Measurements from ENCODE around the gene SLC4A4. TPM values are rescaled to one million over a fixed set of nuclear protein-coding genes. Genes with fewer than 3 reads are reported as not detected.

SLC4A4 gene
- total RNA-seq, 1 donor from 2014 or later: 3.2 TPM

DNA sequence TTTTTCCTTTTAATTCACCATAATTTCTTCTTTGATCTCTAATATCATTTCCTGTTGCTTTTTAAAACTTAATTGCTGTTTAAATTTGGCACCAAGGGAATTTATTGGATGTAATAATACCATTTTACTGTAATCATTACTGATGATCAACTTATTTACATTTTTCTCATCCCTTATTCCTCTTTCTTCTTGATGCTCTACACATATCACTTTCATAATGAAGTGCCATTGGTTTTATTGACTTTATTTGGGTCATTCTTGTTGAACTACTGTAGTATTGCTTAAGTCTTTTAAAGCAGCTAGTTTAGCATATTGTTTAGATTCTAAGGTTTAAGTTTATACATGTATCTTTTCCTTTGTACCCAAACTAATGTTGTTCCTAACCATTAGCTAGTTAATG, 130.7 kb downstream of the SLC4A4 start:
- Histone ChIP-seq H3K27ac (no peak overlapping the region), H3K27me3 (no peaks in the 10 kb centered on the region), H3K36me3 (no peaks in the 10 kb centered on the region), H3K9me3 (no peaks in the 10 kb centered on the region), H3K4me3 (no peak overlapping the region), H3K4me1 (no peaks in the 10 kb centered on the region)
- TF ChIP-seq, protein P1, sequence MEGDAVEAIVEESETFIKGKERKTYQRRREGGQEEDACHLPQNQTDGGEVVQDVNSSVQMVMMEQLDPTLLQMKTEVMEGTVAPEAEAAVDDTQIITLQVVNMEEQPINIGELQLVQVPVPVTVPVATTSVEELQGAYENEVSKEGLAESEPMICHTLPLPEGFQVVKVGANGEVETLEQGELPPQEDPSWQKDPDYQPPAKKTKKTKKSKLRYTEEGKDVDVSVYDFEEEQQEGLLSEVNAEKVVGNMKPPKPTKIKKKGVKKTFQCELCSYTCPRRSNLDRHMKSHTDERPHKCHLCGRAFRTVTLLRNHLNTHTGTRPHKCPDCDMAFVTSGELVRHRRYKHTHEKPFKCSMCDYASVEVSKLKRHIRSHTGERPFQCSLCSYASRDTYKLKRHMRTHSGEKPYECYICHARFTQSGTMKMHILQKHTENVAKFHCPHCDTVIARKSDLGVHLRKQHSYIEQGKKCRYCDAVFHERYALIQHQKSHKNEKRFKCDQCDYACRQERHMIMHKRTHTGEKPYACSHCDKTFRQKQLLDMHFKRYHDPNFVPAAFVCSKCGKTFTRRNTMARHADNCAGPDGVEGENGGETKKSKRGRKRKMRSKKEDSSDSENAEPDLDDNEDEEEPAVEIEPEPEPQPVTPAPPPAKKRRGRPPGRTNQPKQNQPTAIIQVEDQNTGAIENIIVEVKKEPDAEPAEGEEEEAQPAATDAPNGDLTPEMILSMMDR (IDR thresholded peaks at IDR 0.05): no peak
- TF ChIP-seq POLR2AphosphoS5 (IDR thresholded peaks at IDR 0.05; ENCODE audit: insufficient read depth in 1 of 2, low read depth in 1 of 2): no peak
- no peak for TF ChIP-seq POLR2A (IDR thresholded peaks at IDR 0.05)
- DNase-seq (ENCODE audit: extremely low spot score in 2 of 2): no peak
- intact Hi-C loops (cut with DNase I): no loop called here

DNA sequence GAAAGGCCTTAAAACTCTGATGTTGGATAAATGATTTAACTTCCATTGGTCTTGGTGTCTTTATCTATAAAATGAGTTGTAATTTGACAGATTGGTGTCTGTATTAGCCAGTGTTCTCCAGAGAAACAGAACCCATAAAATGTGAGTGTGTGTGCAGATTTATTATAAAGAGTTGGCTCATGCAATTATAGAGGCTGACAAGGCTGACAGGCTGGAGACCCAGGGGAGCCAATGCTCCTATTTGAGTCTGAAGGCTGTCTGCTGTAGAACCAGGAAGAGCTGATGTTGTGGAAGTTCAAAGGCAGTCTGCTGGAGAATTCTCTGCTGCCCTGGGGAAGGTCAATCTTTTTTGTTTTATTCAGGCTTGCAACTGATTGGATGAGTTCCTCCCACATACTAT, 131.7 kb downstream of the SLC4A4 start:
- H3K9me3 ChIP-seq: no peaks in the 10 kb centered on the region
- intact Hi-C loops (cut with DNase I): no loop called here
- no peak overlapping the region for H3K27ac ChIP-seq
- H3K27me3 ChIP-seq: no peaks in the 10 kb centered on the region
- DNase-seq (ENCODE audit: extremely low spot score in 2 of 2): no peak
- H3K36me3 ChIP-seq: no peaks in the 10 kb centered on the region
- no peaks in the 10 kb centered on the region for H3K4me1 ChIP-seq
- no peak overlapping the region for H3K4me3 ChIP-seq
- TF ChIP-seq POLR2AphosphoS5 (IDR thresholded peaks at IDR 0.05; ENCODE audit: insufficient read depth in 1 of 2, low read depth in 1 of 2) (no peak), POLR2A (IDR thresholded peaks at IDR 0.05) (no peak)
- TF ChIP-seq, protein P1 (IDR thresholded peaks at IDR 0.05): no peak

DNA sequence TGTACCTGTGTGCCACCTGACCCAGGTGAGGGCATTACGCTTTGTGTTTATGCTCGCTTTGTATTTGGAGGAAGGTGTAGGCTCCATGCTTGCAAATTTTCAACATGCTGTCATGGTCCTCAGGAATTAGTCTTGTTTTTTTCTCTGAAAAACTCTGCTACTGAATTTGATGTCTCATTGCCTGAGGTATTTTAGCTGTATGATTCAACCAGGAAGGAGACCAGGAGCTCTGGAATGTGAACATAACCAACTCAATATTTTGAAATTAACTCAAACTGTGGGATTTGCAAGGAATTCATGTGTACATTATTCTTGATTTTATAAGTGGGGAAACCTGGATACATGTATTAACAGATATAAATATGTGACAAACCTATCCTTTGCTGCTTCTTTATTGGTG, 134.1 kb downstream of the SLC4A4 start:
- DNase-seq (ENCODE audit: extremely low spot score in 2 of 2): no peak
- H3K27ac ChIP-seq: no peak overlapping the region
- intact Hi-C loops (cut with DNase I): no loop called here
- no peaks in the 10 kb centered on the region for H3K36me3 ChIP-seq
- TF ChIP-seq, protein P1 (IDR thresholded peaks at IDR 0.05): no peak
- TF ChIP-seq POLR2AphosphoS5 (IDR thresholded peaks at IDR 0.05; ENCODE audit: insufficient read depth in 1 of 2, low read depth in 1 of 2): no peak
- no peak for TF ChIP-seq POLR2A (IDR thresholded peaks at IDR 0.05)
- H3K27me3 ChIP-seq: no peaks in the 10 kb centered on the region
- no peaks in the 10 kb centered on the region for H3K4me1 ChIP-seq
- H3K4me3 ChIP-seq: no peak overlapping the region
- H3K9me3 ChIP-seq: no peaks in the 10 kb centered on the region

DNA sequence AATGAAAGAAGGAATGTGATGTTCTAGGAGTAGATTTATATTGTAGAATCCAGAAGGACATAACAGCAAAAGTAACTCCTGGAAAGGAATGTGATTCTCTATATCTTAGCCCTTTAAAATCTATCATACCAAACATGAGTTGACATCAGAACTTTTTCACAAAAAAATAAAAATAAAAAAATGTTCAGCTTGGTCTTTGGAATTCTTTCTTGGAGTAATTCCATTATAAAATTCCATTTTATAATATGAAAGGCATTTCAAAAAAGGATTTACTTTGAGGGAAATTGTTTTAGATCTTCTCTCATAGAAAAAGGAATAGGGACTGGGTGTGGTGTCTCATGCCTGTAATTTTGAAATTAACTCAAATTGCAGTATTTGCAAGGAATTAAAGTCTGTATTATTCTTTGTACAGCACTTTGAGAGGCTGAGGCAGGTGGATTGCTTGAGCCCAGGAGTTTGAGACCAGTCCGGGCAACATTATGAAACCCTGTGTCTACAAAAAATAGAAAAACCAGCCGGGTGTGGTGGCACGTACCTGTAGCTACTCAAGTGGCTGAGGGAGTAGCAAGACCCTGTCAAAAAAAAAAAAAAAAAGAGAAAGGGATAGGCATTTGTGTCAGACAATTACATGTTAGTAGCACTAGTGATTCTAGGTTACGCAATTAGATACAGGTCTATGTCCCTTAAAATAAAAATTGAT, 134.9 kb downstream of the SLC4A4 start:
- intact Hi-C loops (cut with DNase I): no loop called here
- Histone ChIP-seq H3K4me3 (no peak overlapping the region), H3K36me3 (no peaks in the 10 kb centered on the region), H3K4me1 (no peaks in the 10 kb centered on the region), H3K27me3 (no peaks in the 10 kb centered on the region), H3K9me3 (no peaks in the 10 kb centered on the region), H3K27ac (no peak overlapping the region)
- no peak for DNase-seq (ENCODE audit: extremely low spot score in 2 of 2)
- TF ChIP-seq, protein P1 (IDR thresholded peaks at IDR 0.05): no peak
- no peak for TF ChIP-seq POLR2A (IDR thresholded peaks at IDR 0.05)
- no peak for TF ChIP-seq POLR2AphosphoS5 (IDR thresholded peaks at IDR 0.05; ENCODE audit: insufficient read depth in 1 of 2, low read depth in 1 of 2)

DNA sequence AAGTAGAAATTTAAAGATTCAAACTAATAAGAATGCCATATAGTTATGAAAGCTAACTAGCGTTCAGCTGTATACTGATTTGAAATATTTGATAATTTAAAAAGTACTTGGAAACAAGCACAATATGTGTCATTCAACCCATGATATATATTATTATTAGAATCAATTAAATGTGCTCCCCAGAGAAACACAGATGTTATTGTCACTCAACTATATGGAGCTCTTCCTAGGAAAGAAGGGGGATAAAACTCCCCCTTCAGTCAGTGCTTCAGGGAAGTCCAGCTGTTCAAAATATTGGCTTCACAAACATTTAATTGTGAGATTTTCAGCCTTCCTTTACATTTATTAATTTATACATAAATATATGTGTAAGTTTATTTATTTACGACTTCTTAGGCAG, 135.9 kb downstream of the SLC4A4 start:
- Histone ChIP-seq H3K27me3 (no peaks in the 10 kb centered on the region), H3K4me1 (no peaks in the 10 kb centered on the region), H3K9me3 (no peaks in the 10 kb centered on the region), H3K4me3 (no peak overlapping the region), H3K36me3 (no peaks in the 10 kb centered on the region), H3K27ac (no peak overlapping the region)
- intact Hi-C loops (cut with DNase I): no loop called here
- TF ChIP-seq POLR2A (IDR thresholded peaks at IDR 0.05): no peak
- TF ChIP-seq, protein P1 (IDR thresholded peaks at IDR 0.05): no peak
- TF ChIP-seq POLR2AphosphoS5 (IDR thresholded peaks at IDR 0.05; ENCODE audit: insufficient read depth in 1 of 2, low read depth in 1 of 2): no peak
- DNase-seq (ENCODE audit: extremely low spot score in 2 of 2): no peak

Data from vagina (tissue), 2 donors.